Measurements from ENCODE around the gene PLD3. TPM values are rescaled to one million over a fixed set of nuclear protein-coding genes. Genes with fewer than 3 reads are reported as not detected.

Gene PLD3
- total RNA-seq, 1 experiment from 2014 or later: 95.4 TPM

GRCh38 chr19:40410030-40410389 lies 61.5 kb downstream of the PLD3 start:
- intact Hi-C loops (cut with micrococcal nuclease): no loop called here
- H3K79me2 ChIP-seq (ENCODE audit: low read length): no peaks in the 10 kb centered on the region
- H3K27me3 ChIP-seq (ENCODE audit: low read length): no peaks in the 10 kb centered on the region
- H3K27ac ChIP-seq (ENCODE audit: low read length): no peak overlapping the region
- no peak overlapping the region for H3K9ac ChIP-seq (ENCODE audit: low read length)
- no peak overlapping the region for H2AFZ ChIP-seq (ENCODE audit: low read length)
- no peaks in the 10 kb centered on the region for H3K4me1 ChIP-seq (ENCODE audit: insufficient read depth, low read length)
- ChIA-PET POLR2A (ENCODE audit: unreplicated experiment) (no interaction called here), CTCF (no interaction called here)
- no peaks in the 10 kb centered on the region for H3K36me3 ChIP-seq (ENCODE audit: low read depth, low read length)
- TF ChIP-seq EZH2phosphoT487 (IDR thresholded peaks at IDR 0.05; ENCODE audit: borderline replicate concordance, low read length) (no peak), EZH2 (IDR thresholded peaks at IDR 0.05; ENCODE audit: low read length, unreplicated experiment) (no peak)
- no peak overlapping the region for H3K4me2 ChIP-seq (ENCODE audit: low read length)
- no peaks in the 10 kb centered on the region for H3F3A ChIP-seq (ENCODE audit: low read length, unreplicated experiment)
- no peaks in the 10 kb centered on the region for H4K20me1 ChIP-seq (ENCODE audit: low read length)
- no peak for ATAC-seq
- no peaks in the 10 kb centered on the region for H3K9me3 ChIP-seq (ENCODE audit: low read length)
- H3K9me2 ChIP-seq (replicated peaks; ENCODE audit: low read length): no peaks in the 10 kb centered on the region
- no TSS peak for BruUV-seq (replicated peaks)
- DNase-seq: no peak
- H3K4me3 ChIP-seq (ENCODE audit: low read length): no peak overlapping the region

- TF ChIP-seq EZH2phosphoT487 (IDR thresholded peaks at IDR 0.05; ENCODE audit: borderline replicate concordance, low read length): no peak
- no peak for TF ChIP-seq EZH2 (IDR thresholded peaks at IDR 0.05; ENCODE audit: low read length, unreplicated experiment)
- TF ChIP-seq, protein P1, sequence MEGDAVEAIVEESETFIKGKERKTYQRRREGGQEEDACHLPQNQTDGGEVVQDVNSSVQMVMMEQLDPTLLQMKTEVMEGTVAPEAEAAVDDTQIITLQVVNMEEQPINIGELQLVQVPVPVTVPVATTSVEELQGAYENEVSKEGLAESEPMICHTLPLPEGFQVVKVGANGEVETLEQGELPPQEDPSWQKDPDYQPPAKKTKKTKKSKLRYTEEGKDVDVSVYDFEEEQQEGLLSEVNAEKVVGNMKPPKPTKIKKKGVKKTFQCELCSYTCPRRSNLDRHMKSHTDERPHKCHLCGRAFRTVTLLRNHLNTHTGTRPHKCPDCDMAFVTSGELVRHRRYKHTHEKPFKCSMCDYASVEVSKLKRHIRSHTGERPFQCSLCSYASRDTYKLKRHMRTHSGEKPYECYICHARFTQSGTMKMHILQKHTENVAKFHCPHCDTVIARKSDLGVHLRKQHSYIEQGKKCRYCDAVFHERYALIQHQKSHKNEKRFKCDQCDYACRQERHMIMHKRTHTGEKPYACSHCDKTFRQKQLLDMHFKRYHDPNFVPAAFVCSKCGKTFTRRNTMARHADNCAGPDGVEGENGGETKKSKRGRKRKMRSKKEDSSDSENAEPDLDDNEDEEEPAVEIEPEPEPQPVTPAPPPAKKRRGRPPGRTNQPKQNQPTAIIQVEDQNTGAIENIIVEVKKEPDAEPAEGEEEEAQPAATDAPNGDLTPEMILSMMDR (conservative IDR thresholded peaks at IDR 0.05; ENCODE audit: low read depth, low read length): no peak
- no peaks in the 10 kb centered on the region for H3K9me3 ChIP-seq (ENCODE audit: low read length)
- ATAC-seq (no peak), DNase-seq (no peak)
- H3K9me2 ChIP-seq (replicated peaks; ENCODE audit: low read length): no peaks in the 10 kb centered on the region
- no peak overlapping the region for H3K4me2 ChIP-seq (ENCODE audit: low read length)
- H2AFZ ChIP-seq (ENCODE audit: low read length): no peak overlapping the region
- ChIA-PET CTCF (no interaction called here), POLR2A (ENCODE audit: unreplicated experiment) (no interaction called here)
- no peak overlapping the region for H3K27ac ChIP-seq (ENCODE audit: low read length)
- H3K9ac ChIP-seq (ENCODE audit: low read length): no peak overlapping the region
- no peaks in the 10 kb centered on the region for H3K36me3 ChIP-seq (ENCODE audit: low read depth, low read length)
- H3K4me1 ChIP-seq (ENCODE audit: insufficient read depth, low read length): no peaks in the 10 kb centered on the region
- no peak overlapping the region for H3K4me3 ChIP-seq (ENCODE audit: low read length)
- BruUV-seq (replicated peaks): no TSS peak
- H3K79me2 ChIP-seq (ENCODE audit: low read length): no peaks in the 10 kb centered on the region
- H3F3A ChIP-seq (ENCODE audit: low read length, unreplicated experiment): no peaks in the 10 kb centered on the region
- intact Hi-C loops (cut with micrococcal nuclease): no loop called here
- no peaks in the 10 kb centered on the region for H3K27me3 ChIP-seq (ENCODE audit: low read length)
- no peaks in the 10 kb centered on the region for H4K20me1 ChIP-seq (ENCODE audit: low read length)
These were observed 62.8 kb downstream of the PLD3 start for GRCh38 chr19:40411125-40411842.

- ChIA-PET POLR2A (ENCODE audit: unreplicated experiment) (no interaction called here), CTCF (no interaction called here)
- TF ChIP-seq, protein P1 (conservative IDR thresholded peaks at IDR 0.05; ENCODE audit: low read depth, low read length): no peak
- no peak for TF ChIP-seq EZH2phosphoT487 (IDR thresholded peaks at IDR 0.05; ENCODE audit: borderline replicate concordance, low read length)
- no peak for TF ChIP-seq EZH2 (IDR thresholded peaks at IDR 0.05; ENCODE audit: low read length, unreplicated experiment)
- no peaks in the 10 kb centered on the region for H3F3A ChIP-seq (ENCODE audit: low read length, unreplicated experiment)
- H3K9ac ChIP-seq (ENCODE audit: low read length): no peak overlapping the region
- ATAC-seq (no peak), DNase-seq (no peak)
- H2AFZ ChIP-seq (ENCODE audit: low read length): no peak overlapping the region
- H3K79me2 ChIP-seq (ENCODE audit: low read length): no peaks in the 10 kb centered on the region
- intact Hi-C loops (cut with micrococcal nuclease): no loop called here
- no TSS peak for BruUV-seq (replicated peaks)
- H3K36me3 ChIP-seq (ENCODE audit: low read depth, low read length): no peaks in the 10 kb centered on the region
- H3K4me2 ChIP-seq (ENCODE audit: low read length): no peak overlapping the region
- no peaks in the 10 kb centered on the region for H3K27me3 ChIP-seq (ENCODE audit: low read length)
- H3K4me1 ChIP-seq (ENCODE audit: insufficient read depth, low read length): no peaks in the 10 kb centered on the region
- H4K20me1 ChIP-seq (ENCODE audit: low read length): no peaks in the 10 kb centered on the region
- no peak overlapping the region for H3K4me3 ChIP-seq (ENCODE audit: low read length)
- H3K9me2 ChIP-seq (replicated peaks; ENCODE audit: low read length): no peaks in the 10 kb centered on the region
- no peak overlapping the region for H3K27ac ChIP-seq (ENCODE audit: low read length)
- H3K9me3 ChIP-seq (ENCODE audit: low read length): no peaks in the 10 kb centered on the region
These were observed 63.5 kb downstream of the PLD3 start for GRCh38 chr19:40411958-40412499.
